ENCODE measurements around the gene DOCK7. TPM values are rescaled to one million over a fixed set of nuclear protein-coding genes. Genes with fewer than 3 reads are reported as not detected.
A peak's percentile ranks its signal among the peaks of the same experiment; 100 is the strongest.

DOCK7 gene
- total RNA-seq, 1 experiment from 2014 or later = 60.8 TPM

DNA sequence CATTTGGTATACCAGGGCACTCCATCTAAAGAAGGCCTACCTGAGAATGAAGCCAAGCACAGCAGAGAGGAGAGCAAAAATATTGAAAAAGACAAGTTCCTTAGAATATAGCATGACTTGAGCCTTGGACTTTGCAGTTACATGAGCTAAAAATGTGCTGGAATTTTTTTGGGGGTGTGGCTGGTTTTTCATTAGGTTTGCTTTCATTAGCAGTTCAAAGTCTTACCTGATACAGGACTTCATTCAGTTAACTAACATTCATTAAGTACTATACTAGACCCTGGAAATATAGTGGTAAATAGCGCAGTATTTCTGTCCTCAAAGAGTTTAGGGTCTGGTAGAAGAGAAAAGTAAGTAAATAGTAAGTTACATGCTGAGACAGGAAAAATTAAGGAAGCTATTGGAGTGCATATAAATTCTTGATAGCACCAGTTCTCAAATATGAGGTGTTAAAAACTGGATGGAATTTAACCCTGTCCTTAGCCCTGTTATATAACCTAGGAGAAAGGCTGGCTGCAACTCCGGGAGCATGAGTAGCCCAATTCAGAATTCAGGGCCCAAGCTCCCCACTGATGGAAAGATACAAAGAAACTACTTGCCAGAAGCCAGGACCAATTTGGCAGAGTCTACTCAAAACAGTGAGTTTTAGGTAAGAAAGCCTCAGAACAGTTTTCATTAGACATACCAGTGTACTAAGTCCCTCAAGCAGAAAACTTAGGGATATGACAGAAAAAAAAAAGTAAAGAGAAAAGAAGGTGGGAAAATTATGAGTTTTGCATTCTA, 3.1 kb upstream of the DOCK7 start:
- ChIA-PET CTCF (no interaction called here), POLR2A (ENCODE audit: low non-redundant PET) (no interaction called here)
- no peaks in the 10 kb centered on the region for H3K27me3 ChIP-seq (replicated peaks; ENCODE audit: insufficient read depth, low read depth, low read length, poor library complexity)
- H3K9me3 ChIP-seq (ENCODE audit: low read depth, low read length, poor library complexity, severe bottlenecking) = no peaks in the 10 kb centered on the region
- TF ChIP-seq, protein P1, sequence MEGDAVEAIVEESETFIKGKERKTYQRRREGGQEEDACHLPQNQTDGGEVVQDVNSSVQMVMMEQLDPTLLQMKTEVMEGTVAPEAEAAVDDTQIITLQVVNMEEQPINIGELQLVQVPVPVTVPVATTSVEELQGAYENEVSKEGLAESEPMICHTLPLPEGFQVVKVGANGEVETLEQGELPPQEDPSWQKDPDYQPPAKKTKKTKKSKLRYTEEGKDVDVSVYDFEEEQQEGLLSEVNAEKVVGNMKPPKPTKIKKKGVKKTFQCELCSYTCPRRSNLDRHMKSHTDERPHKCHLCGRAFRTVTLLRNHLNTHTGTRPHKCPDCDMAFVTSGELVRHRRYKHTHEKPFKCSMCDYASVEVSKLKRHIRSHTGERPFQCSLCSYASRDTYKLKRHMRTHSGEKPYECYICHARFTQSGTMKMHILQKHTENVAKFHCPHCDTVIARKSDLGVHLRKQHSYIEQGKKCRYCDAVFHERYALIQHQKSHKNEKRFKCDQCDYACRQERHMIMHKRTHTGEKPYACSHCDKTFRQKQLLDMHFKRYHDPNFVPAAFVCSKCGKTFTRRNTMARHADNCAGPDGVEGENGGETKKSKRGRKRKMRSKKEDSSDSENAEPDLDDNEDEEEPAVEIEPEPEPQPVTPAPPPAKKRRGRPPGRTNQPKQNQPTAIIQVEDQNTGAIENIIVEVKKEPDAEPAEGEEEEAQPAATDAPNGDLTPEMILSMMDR (conservative IDR thresholded peaks at IDR 0.05; ENCODE audit: low read depth, low read length) = no peak
- no peak for TF ChIP-seq EZH2 (IDR thresholded peaks at IDR 0.05; ENCODE audit: borderline replicate concordance, low read depth, low read length, poor library complexity, severe bottlenecking)
- H3K4me1 ChIP-seq (ENCODE audit: insufficient read depth, low read length, poor library complexity, severe bottlenecking) = peaks cover 19% of the 10 kb centered on the region
- no TSS peak for BruUV-seq (replicated peaks)
- H3K4me3 ChIP-seq (ENCODE audit: low read depth, low read length, poor library complexity, severe bottlenecking) = no peak overlapping the region
- no peak for DNase-seq (ENCODE audit: low spot score)
- intact Hi-C loops (cut with micrococcal nuclease; ENCODE audit: unreplicated experiment) = no loop called here
- H3K36me3 ChIP-seq (ENCODE audit: insufficient read depth, low read length, poor library complexity, severe bottlenecking) = no peaks in the 10 kb centered on the region
- no peak overlapping the region for H3K27ac ChIP-seq (ENCODE audit: low read depth, low read length, poor library complexity, severe bottlenecking)

DNA sequence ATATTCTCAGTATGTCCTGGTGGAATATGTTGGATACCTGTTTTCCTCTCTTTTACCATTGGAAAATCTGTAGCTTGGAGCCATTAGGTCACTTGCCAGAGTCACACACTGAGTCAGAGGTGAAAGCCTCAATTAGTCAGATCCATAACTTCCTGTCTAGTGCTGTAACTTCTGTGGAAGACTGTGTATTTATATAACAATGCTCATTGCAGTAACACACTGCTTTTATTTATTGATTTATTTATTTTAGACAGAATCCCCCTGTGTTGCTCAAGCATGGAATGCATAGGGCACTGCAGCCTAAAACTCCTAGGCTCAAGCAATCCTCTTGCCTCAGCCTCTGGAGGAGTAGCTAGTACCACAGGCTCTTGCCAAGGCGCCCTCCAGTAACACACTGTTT, 1.3 kb upstream of the DOCK7 start:
- peaks cover 29% of the 10 kb centered on the region for H3K4me1 ChIP-seq (ENCODE audit: insufficient read depth, low read length, poor library complexity, severe bottlenecking)
- no peaks in the 10 kb centered on the region for H3K9me3 ChIP-seq (ENCODE audit: low read depth, low read length, poor library complexity, severe bottlenecking)
- TF ChIP-seq, protein P1 (conservative IDR thresholded peaks at IDR 0.05; ENCODE audit: low read depth, low read length) = no peak
- no peak for TF ChIP-seq EZH2 (IDR thresholded peaks at IDR 0.05; ENCODE audit: borderline replicate concordance, low read depth, low read length, poor library complexity, severe bottlenecking)
- peak overlapping the region; percentile 76 for H3K4me3 ChIP-seq (ENCODE audit: low read depth, low read length, poor library complexity, severe bottlenecking)
- no peaks in the 10 kb centered on the region for H3K36me3 ChIP-seq (ENCODE audit: insufficient read depth, low read length, poor library complexity, severe bottlenecking)
- ChIA-PET POLR2A (ENCODE audit: low non-redundant PET) (no interaction called here), CTCF (no interaction called here)
- peak; percentile 21 for DNase-seq (ENCODE audit: low spot score)
- H3K27ac ChIP-seq (ENCODE audit: low read depth, low read length, poor library complexity, severe bottlenecking) = peak overlapping the region; percentile 37
- intact Hi-C loops (cut with micrococcal nuclease; ENCODE audit: unreplicated experiment) = no loop called here
- no peaks in the 10 kb centered on the region for H3K27me3 ChIP-seq (replicated peaks; ENCODE audit: insufficient read depth, low read depth, low read length, poor library complexity)
- TSS peak; percentile 40 for BruUV-seq (replicated peaks)

DNA sequence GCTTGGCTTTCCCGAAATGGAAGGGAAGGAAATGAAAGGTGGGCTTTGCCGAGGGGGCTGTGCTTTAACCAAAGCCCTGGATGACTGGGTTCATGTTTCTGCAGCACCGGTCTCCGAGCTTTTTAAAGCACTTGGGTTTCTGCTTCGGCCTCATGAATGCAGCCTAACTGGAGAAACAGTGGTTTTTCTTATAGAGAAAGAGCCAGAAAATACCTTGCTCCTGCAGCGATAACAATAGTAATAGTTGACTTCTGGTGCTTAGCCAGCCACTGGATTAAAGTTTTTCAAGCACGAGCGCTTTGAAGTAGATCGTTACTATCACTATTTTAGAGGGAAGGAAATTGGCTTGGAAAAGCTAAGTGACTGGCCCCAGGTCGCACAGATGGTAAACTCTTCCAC, 500 bp upstream of the DOCK7 start:
- POLR2A ChIA-PET (ENCODE audit: low non-redundant PET) = no interaction called here
- DNase-seq (ENCODE audit: low spot score) = no peak
- no TSS peak for BruUV-seq (replicated peaks)
- no peaks in the 10 kb centered on the region for H3K9me3 ChIP-seq (ENCODE audit: low read depth, low read length, poor library complexity, severe bottlenecking)
- peaks cover 31% of the 10 kb centered on the region for H3K4me1 ChIP-seq (ENCODE audit: insufficient read depth, low read length, poor library complexity, severe bottlenecking)
- H3K27ac ChIP-seq (ENCODE audit: low read depth, low read length, poor library complexity, severe bottlenecking) = peak overlapping the region; percentile 87
- H3K36me3 ChIP-seq (ENCODE audit: insufficient read depth, low read length, poor library complexity, severe bottlenecking) = no peaks in the 10 kb centered on the region
- peak overlapping the region; percentile 76 for H3K4me3 ChIP-seq (ENCODE audit: low read depth, low read length, poor library complexity, severe bottlenecking)
- TF ChIP-seq, protein P1 (conservative IDR thresholded peaks at IDR 0.05; ENCODE audit: low read depth, low read length) = no peak
- no peak for TF ChIP-seq EZH2 (IDR thresholded peaks at IDR 0.05; ENCODE audit: borderline replicate concordance, low read depth, low read length, poor library complexity, severe bottlenecking)
- CTCF ChIA-PET = no interaction called here
- H3K27me3 ChIP-seq (replicated peaks; ENCODE audit: insufficient read depth, low read depth, low read length, poor library complexity) = no peaks in the 10 kb centered on the region
- intact Hi-C loops (cut with micrococcal nuclease; ENCODE audit: unreplicated experiment) = no loop called here
